K562 (cell line): Measurements from ENCODE around the gene SERTAD3. TPM values are rescaled to one million over a fixed set of nuclear protein-coding genes. Genes with fewer than 3 reads are reported as not detected.
A peak's percentile ranks its signal among the peaks of the same experiment; 100 is the strongest.

Experiments used
- ARID2 ChIP-seq: fragments of 450-650 bp; IDR thresholded peaks from 2 replicates; pipeline ENCODE4 v1.6.1; 2017; ENCODE audit warnings: antibody characterized with exemption, mild to moderate bottlenecking
- DIDO1 ChIP-seq: fragments of 450-650 bp; IDR thresholded peaks from 2 replicates; pipeline ENCODE4 v1.6.1; 2016; ENCODE audit warnings: low read depth, missing biosample characterization, missing genetic modification characterization
- E2F3 ChIP-seq: fragments of 250-450 bp; sonication (Bioruptor Pico); IDR thresholded peaks from 2 replicates; pipeline ENCODE4 v1.4.0; 2020; ENCODE audit warnings: mild to moderate bottlenecking
- HDAC2 ChIP-seq: fragments of 450-650 bp; IDR thresholded peaks from 2 replicates; pipeline ENCODE4 v1.6.1; 2016; ENCODE audit warnings: mild to moderate bottlenecking
- HDAC6 ChIP-seq: IDR thresholded peaks from 2 replicates; pipeline ENCODE4 v1.6.1; 2012; ENCODE audit warnings: low read depth, mild to moderate bottlenecking, control low read depth, inconsistent platforms, low read length, moderate library complexity
- HNRNPK ChIP-seq: fragments of 200-400 bp; formaldehyde crosslinking; IDR thresholded peaks from one replicate; pipeline ENCODE4 v1.6.1; 2018; ENCODE audit warnings: mild to moderate bottlenecking, low read depth, low read length; ENCODE audit not compliant: poor library complexity, severe bottlenecking
- LARP7 ChIP-seq: fragments of 450-650 bp; IDR thresholded peaks from 2 replicates; pipeline ENCODE4 v1.6.1; 2016
- NFIC ChIP-seq: fragments of 450-650 bp; IDR thresholded peaks from 2 replicates; pipeline ENCODE4 v1.6.1; 2017; ENCODE audit warnings: mild to moderate bottlenecking, inconsistent platforms
- PHB2 ChIP-seq: fragments of 450-650 bp; IDR thresholded peaks from 2 replicates; pipeline ENCODE4 v1.6.1; 2017; ENCODE audit warnings: low read depth
- POLR2AphosphoS2 ChIP-seq: IDR thresholded peaks from 2 replicates; pipeline ENCODE4 v1.6.1; 2012; ENCODE audit warnings: low read length, improper control_type of control experiment
- RBM25 ChIP-seq: fragments of 200-400 bp; formaldehyde crosslinking; IDR thresholded peaks from 2 replicates; pipeline ENCODE4 v1.6.1; 2018; ENCODE audit warnings: low read length, low read depth, moderate library complexity; ENCODE audit not compliant: severe bottlenecking
- SMARCC2 ChIP-seq: fragments of 450-650 bp; IDR thresholded peaks from 2 replicates; pipeline ENCODE4 v1.6.1; 2017; ENCODE audit warnings: antibody characterized with exemption, moderate library complexity, mild to moderate bottlenecking, low read depth
- SMARCE1 ChIP-seq: fragments of 450-650 bp; IDR thresholded peaks from 2 replicates; pipeline ENCODE4 v1.7.1; 2016; ENCODE audit warnings: mild to moderate bottlenecking
- SUPT5H ChIP-seq: fragments of 450-650 bp; IDR thresholded peaks from 2 replicates; pipeline ENCODE4 v1.6.1; 2016
- ZFP36 ChIP-seq: fragments of 150-350 bp; IDR thresholded peaks from 2 replicates; pipeline ENCODE4 v1.6.1; 2018; ENCODE audit warnings: low read length, low read depth; ENCODE audit not compliant: partially characterized antibody
- ZNF174 ChIP-seq: fragments of 250-450 bp; sonication (Bioruptor Pico); IDR thresholded peaks from 2 replicates; pipeline ENCODE4 v1.4.0; 2020; ENCODE audit warnings: mild to moderate bottlenecking
- ZNF212 ChIP-seq: fragments of 450-650 bp; formaldehyde crosslinking; IDR thresholded peaks from 2 replicates; pipeline ENCODE4 v1.4.0; 2020; ENCODE audit warnings: mild to moderate bottlenecking
- ZNF717 ChIP-seq: fragments of 250-450 bp; sonication (Bioruptor Pico); IDR thresholded peaks from 2 replicates; pipeline ENCODE4 v1.5.0; 2021
- polyA plus RNA-seq, 8 experiments: library from polyadenylated mRNA; depleted of rRNA in 4 of 8; stranded (reverse) in 5 of 8; unstranded in 3 of 8; fragments of >200 nt; fragmentation: Nextera tagmentation in 2 of 8; fragmentation: Illumina TruSeq in 1 of 8; extraction: Ambion mirVana in 2 of 8; extraction: Trizol in 1 of 8; gene quantifications; 2 replicates each; pipeline versions ENCODE4 v1.2.1 to v1.2.3, GENCODE V29; 2011 to 2014; ENCODE audit warnings: inconsistent platforms in 1 of 8, missing spikeins in 1 of 8
- total RNA-seq, 7 experiments: library from RNA; depleted of rRNA in 6 of 7; stranded (reverse); fragments of >200 nt in 6 of 7; fragmentation: Illumina TruSeq in 2 of 7; extraction: Trizol in 2 of 7; gene quantifications; 2 replicates each; pipeline versions ENCODE4 v1.2.1 to v1.2.3, GENCODE V29; 2011 to 2021; ENCODE audit warnings: low replicate concordance in 1 of 7
- TF ChIP-seq, protein P1 (sequence below): sonication (generic); formaldehyde crosslinking; IDR thresholded peaks from 2 replicates; pipeline ENCODE4 v1.8.0; 2022; ENCODE audit warnings: missing genetic modification reagents, mild to moderate bottlenecking, borderline replicate concordance
- TF ChIP-seq, protein P2 (sequence below): fragments of 450-650 bp; IDR thresholded peaks from 2 replicates; pipeline ENCODE4 v1.6.1; 2016; ENCODE audit warnings: missing biosample characterization, missing genetic modification characterization
- TF ChIP-seq, protein P3 (sequence below): IDR thresholded peaks from 2 replicates; pipeline ENCODE4 v1.6.1; 2016; ENCODE audit warnings: missing genetic modification characterization, missing compliant biosample characterization
- TF ChIP-seq, protein P4 (sequence below): fragments of 450-650 bp; conservative IDR thresholded peaks from 2 replicates; pipeline ENCODE4 v1.6.1; 2016; ENCODE audit warnings: missing genetic modification characterization, low read depth, mild to moderate bottlenecking, missing compliant biosample characterization, moderate library complexity
- TF ChIP-seq, protein P5 (sequence below): fragments of 200-800 bp; sonication (Bioruptor generic); IDR thresholded peaks from 2 replicates; pipeline ENCODE4 v1.6.1; 2017; ENCODE audit warnings: missing genetic modification characterization, missing compliant biosample characterization

SERTAD3 gene
- total and polyA plus RNA-seq, 9 of the 15 experiments (the other 6 are each of a cell fraction or from before 2014, with no cell fraction given) = 5.4 to 28.9 (median 17.5) TPM

DNA sequence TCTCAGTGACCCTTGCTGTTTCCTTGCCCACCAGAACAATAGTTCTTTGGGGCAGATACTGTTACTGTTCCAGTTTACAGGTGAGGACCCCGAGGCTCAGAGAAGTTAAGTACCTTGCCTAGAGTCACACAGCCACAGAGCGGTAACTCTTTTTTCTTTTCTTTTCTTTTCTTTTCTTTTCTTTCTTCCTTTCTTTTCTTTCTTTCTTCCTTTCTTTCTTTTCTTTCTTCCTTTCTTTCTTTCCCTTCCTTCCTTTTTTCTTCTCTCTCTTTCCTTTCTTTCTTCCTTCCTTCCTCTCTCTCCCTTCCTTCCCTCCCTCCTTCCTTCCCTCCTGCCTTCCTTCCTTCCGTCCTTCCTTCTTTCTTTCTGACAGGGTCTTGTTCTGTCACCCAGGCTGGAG, 26.1 kb downstream of the SERTAD3 start (continued):
- TF ChIP-seq, protein P1, sequence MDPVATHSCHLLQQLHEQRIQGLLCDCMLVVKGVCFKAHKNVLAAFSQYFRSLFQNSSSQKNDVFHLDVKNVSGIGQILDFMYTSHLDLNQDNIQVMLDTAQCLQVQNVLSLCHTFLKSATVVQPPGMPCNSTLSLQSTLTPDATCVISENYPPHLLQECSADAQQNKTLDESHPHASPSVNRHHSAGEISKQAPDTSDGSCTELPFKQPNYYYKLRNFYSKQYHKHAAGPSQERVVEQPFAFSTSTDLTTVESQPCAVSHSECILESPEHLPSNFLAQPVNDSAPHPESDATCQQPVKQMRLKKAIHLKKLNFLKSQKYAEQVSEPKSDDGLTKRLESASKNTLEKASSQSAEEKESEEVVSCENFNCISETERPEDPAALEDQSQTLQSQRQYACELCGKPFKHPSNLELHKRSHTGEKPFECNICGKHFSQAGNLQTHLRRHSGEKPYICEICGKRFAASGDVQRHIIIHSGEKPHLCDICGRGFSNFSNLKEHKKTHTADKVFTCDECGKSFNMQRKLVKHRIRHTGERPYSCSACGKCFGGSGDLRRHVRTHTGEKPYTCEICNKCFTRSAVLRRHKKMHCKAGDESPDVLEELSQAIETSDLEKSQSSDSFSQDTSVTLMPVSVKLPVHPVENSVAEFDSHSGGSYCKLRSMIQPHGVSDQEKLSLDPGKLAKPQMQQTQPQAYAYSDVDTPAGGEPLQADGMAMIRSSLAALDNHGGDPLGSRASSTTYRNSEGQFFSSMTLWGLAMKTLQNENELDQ (CRISPR knock-in tag) = no peak
- no peak for TF ChIP-seq ZNF717 (CRISPR knock-in tag)
- 0 out of 2 replicates have a peak, but pooled peaks have one; percentile 30 for TF ChIP-seq SMARCE1
- peak; percentile 85 for TF ChIP-seq RBM25
- TF ChIP-seq, protein P2, sequence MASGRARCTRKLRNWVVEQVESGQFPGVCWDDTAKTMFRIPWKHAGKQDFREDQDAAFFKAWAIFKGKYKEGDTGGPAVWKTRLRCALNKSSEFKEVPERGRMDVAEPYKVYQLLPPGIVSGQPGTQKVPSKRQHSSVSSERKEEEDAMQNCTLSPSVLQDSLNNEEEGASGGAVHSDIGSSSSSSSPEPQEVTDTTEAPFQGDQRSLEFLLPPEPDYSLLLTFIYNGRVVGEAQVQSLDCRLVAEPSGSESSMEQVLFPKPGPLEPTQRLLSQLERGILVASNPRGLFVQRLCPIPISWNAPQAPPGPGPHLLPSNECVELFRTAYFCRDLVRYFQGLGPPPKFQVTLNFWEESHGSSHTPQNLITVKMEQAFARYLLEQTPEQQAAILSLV (tag) = no peak
- TF ChIP-seq DIDO1 (tag) = no peak
- no peak for TF ChIP-seq ZNF212 (CRISPR knock-in tag)
- no peak for TF ChIP-seq HNRNPK
- 0 out of 2 replicates have a peak, but pooled peaks have one; percentile 5 for TF ChIP-seq NFIC
- TF ChIP-seq, protein P3, sequence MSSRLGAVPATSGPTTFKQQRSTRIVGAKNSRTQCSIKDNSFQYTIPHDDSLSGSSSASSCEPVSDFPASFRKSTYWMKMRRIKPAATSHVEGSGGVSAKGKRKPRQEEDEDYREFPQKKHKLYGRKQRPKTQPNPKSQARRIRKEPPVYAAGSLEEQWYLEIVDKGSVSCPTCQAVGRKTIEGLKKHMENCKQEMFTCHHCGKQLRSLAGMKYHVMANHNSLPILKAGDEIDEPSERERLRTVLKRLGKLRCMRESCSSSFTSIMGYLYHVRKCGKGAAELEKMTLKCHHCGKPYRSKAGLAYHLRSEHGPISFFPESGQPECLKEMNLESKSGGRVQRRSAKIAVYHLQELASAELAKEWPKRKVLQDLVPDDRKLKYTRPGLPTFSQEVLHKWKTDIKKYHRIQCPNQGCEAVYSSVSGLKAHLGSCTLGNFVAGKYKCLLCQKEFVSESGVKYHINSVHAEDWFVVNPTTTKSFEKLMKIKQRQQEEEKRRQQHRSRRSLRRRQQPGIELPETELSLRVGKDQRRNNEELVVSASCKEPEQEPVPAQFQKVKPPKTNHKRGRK = peak; percentile 96
- TF ChIP-seq POLR2AphosphoS2 = no peak
- TF ChIP-seq, protein P4, sequence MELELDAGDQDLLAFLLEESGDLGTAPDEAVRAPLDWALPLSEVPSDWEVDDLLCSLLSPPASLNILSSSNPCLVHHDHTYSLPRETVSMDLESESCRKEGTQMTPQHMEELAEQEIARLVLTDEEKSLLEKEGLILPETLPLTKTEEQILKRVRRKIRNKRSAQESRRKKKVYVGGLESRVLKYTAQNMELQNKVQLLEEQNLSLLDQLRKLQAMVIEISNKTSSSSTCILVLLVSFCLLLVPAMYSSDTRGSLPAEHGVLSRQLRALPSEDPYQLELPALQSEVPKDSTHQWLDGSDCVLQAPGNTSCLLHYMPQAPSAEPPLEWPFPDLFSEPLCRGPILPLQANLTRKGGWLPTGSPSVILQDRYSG (tag) = no peak
- 0 out of 2 replicates have a peak, but pooled peaks have one; percentile 46 for TF ChIP-seq ARID2
- TF ChIP-seq SMARCC2 = no peak
- 0 out of 2 replicates have a peak, but pooled peaks have one; percentile 33 for TF ChIP-seq PHB2
- no peak for TF ChIP-seq HDAC6
- no peak for TF ChIP-seq ZNF174 (CRISPR knock-in tag)
- TF ChIP-seq SUPT5H = no peak
- TF ChIP-seq E2F3 = no peak
- TF ChIP-seq LARP7 = peak; percentile 85; the same call in 1 of the 2 replicates
- TF ChIP-seq, protein P5, sequence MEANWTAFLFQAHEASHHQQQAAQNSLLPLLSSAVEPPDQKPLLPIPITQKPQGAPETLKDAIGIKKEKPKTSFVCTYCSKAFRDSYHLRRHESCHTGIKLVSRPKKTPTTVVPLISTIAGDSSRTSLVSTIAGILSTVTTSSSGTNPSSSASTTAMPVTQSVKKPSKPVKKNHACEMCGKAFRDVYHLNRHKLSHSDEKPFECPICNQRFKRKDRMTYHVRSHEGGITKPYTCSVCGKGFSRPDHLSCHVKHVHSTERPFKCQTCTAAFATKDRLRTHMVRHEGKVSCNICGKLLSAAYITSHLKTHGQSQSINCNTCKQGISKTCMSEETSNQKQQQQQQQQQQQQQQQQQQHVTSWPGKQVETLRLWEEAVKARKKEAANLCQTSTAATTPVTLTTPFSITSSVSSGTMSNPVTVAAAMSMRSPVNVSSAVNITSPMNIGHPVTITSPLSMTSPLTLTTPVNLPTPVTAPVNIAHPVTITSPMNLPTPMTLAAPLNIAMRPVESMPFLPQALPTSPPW (CRISPR knock-in tag) = no peak
- TF ChIP-seq ZFP36 = peak; percentile 87
- peak; percentile 15; the same call in 1 of the 2 replicates for TF ChIP-seq HDAC2
